OCI-LY1 (cell line): Measurements from ENCODE around the gene PSMA8.
"Not testable (repeated sequence)": the region's sequence is repeated elsewhere in the genome, so short reads cannot be mapped to it uniquely, and the experiment has no call there.

Experiments used
- H2AFZ ChIP-seq: fragments of 200-600 bp; sonication (generic), shearing (Covaris generic); 2 replicates; pipeline ENCODE4 v1.6.0; 2014; ENCODE audit warnings: antibody characterized with exemption, mild to moderate bottlenecking, low read length
- H3F3A ChIP-seq: fragments of 200-600 bp; sonication (generic), shearing (Covaris generic); 2 replicates; pipeline ENCODE4 v1.6.0; 2014; ENCODE audit warnings: mild to moderate bottlenecking, antibody characterized with exemption, low read length, moderate library complexity; ENCODE audit not compliant: insufficient read depth
- H3K27ac ChIP-seq: fragments of 200-600 bp; sonication (generic); 2 replicates; pipeline ENCODE4 v1.5.1; 2014; ENCODE audit warnings: low read length, mixed run types, mild to moderate bottlenecking, low read depth; ENCODE audit not compliant: poor library complexity, severe bottlenecking
- H3K27me3 ChIP-seq: fragments of 200-600 bp; sonication (generic); 2 replicates; pipeline ENCODE4 v1.6.0; 2014; ENCODE audit warnings: antibody characterized with exemption, mild to moderate bottlenecking, low read length, moderate library complexity; ENCODE audit not compliant: insufficient read depth
- H3K36me3 ChIP-seq: fragments of 200-600 bp; sonication (generic); 2 replicates; pipeline ENCODE4 v1.6.1; 2014; ENCODE audit warnings: mild to moderate bottlenecking, antibody characterized with exemption, low read length, moderate library complexity, mixed read lengths; ENCODE audit not compliant: insufficient read depth
- H3K4me1 ChIP-seq: fragments of 200-600 bp; sonication (generic); 2 replicates; pipeline ENCODE4 v1.5.1; 2014; ENCODE audit warnings: mild to moderate bottlenecking, low read length, moderate library complexity; ENCODE audit not compliant: insufficient read depth, severe bottlenecking
- H3K4me2 ChIP-seq: fragments of 200-600 bp; sonication (generic), shearing (Covaris generic); 2 replicates; pipeline ENCODE4 v1.6.1; 2014; ENCODE audit warnings: low read length
- H3K4me3 ChIP-seq: fragments of 200-600 bp; sonication (generic); 2 replicates; pipeline ENCODE4 v1.5.1; 2014; ENCODE audit warnings: low read length, low read depth, mild to moderate bottlenecking, mixed read lengths; ENCODE audit not compliant: poor library complexity, severe bottlenecking
- H3K79me2 ChIP-seq: fragments of 200-600 bp; shearing (Covaris generic); 2 replicates; pipeline ENCODE4 v1.6.1; 2016; ENCODE audit warnings: mixed run types, low read length, mixed read lengths; ENCODE audit not compliant: insufficient read depth
- H3K9ac ChIP-seq: fragments of 200-600 bp; sonication (generic), shearing (Covaris generic); 2 replicates; pipeline ENCODE4 v1.6.1; 2014; ENCODE audit warnings: mild to moderate bottlenecking, low read length, mixed read lengths
- H3K9me2 ChIP-seq: fragments of 200-600 bp; sonication (generic), shearing (Covaris generic); 2 replicates; pipeline ENCODE4 v1.6.1; 2014; ENCODE audit warnings: low read depth, mild to moderate bottlenecking, low read length, mixed read lengths
- H3K9me3 ChIP-seq: fragments of 200-600 bp; shearing (Covaris generic); 2 replicates; pipeline ENCODE4 v1.6.1; 2014; ENCODE audit warnings: low read length, mixed read lengths
- H4K20me1 ChIP-seq: fragments of 200-600 bp; sonication (generic), shearing (Covaris generic); 2 replicates; pipeline ENCODE4 v1.6.0; 2016; ENCODE audit warnings: mild to moderate bottlenecking, low read length; ENCODE audit not compliant: insufficient read depth
- EZH2 ChIP-seq: fragments of 200-600 bp; sonication (generic), shearing (Covaris generic); IDR thresholded peaks from 2 replicates; pipeline ENCODE4 v1.8.0; 2017; ENCODE audit warnings: borderline replicate concordance, mixed run types, mild to moderate bottlenecking, antibody characterized with exemption, low read length, moderate library complexity, mixed read lengths
- TF ChIP-seq, protein P1 (sequence below): fragments of 200-600 bp; sonication (generic), shearing (Covaris generic); IDR thresholded peaks from 2 replicates; pipeline ENCODE4 v1.5.1; 2017; ENCODE audit warnings: mild to moderate bottlenecking, antibody characterized with exemption, low read length, moderate library complexity, mixed read lengths

Gene PSMA8

DNA sequence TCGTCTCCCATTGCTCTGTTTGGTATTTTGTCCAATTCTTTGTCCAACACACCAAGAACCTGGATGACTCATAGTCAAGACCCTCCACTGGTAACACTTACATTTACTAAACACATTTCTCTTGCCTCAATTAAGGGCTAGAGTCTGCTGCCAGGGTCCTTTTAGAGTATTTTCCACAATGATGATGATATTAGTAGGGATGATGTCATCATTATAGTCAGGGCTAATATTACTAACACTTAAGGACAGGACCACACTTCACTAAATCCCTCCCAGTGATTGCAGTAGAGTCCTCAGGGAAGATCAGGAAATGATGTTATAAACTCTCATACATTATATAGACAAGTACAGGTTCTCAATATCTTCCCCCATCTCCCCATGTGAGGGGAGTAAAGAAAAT is 29.6 kb upstream of the PSMA8 start:
- no peak overlapping the region for H2AFZ ChIP-seq

DNA sequence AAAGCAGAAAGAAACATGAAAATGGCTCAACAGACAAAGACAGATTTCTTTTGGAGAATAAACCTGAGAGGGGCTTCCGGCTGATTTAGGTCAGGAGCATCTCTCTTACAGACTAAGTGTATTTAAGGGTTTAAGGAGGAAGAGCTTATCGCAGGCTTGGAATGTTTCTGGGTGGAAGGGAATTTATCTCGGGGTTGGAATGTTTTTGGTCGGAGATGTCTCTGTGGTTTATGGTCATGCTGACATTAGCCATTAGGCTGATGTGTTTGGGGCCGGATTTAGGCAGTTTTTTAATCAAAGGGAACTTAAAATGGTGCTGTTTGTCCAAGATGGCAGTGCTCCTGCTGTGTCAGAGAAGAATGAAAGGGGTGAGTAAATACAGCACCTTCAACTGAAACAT is 14.4 kb upstream of the PSMA8 start:
- no peaks in the 10 kb centered on the region for H3F3A ChIP-seq
- TF ChIP-seq, protein P1, sequence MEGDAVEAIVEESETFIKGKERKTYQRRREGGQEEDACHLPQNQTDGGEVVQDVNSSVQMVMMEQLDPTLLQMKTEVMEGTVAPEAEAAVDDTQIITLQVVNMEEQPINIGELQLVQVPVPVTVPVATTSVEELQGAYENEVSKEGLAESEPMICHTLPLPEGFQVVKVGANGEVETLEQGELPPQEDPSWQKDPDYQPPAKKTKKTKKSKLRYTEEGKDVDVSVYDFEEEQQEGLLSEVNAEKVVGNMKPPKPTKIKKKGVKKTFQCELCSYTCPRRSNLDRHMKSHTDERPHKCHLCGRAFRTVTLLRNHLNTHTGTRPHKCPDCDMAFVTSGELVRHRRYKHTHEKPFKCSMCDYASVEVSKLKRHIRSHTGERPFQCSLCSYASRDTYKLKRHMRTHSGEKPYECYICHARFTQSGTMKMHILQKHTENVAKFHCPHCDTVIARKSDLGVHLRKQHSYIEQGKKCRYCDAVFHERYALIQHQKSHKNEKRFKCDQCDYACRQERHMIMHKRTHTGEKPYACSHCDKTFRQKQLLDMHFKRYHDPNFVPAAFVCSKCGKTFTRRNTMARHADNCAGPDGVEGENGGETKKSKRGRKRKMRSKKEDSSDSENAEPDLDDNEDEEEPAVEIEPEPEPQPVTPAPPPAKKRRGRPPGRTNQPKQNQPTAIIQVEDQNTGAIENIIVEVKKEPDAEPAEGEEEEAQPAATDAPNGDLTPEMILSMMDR: no peak
- TF ChIP-seq EZH2: no peak
- no peak overlapping the region for H3K9ac ChIP-seq
- 0 out of 2 replicates have a peak, but pooled peaks cover 2% of the 10 kb centered on the region for H3K9me3 ChIP-seq
- no peaks in the 10 kb centered on the region for H3K4me1 ChIP-seq
- H3K36me3 ChIP-seq: no peaks in the 10 kb centered on the region
- no peaks in the 10 kb centered on the region for H3K79me2 ChIP-seq
- H3K27me3 ChIP-seq: no peaks in the 10 kb centered on the region
- H3K4me3 ChIP-seq: no peak overlapping the region
- no peaks in the 10 kb centered on the region for H4K20me1 ChIP-seq
- H3K27ac ChIP-seq: no peak overlapping the region
- H3K4me2 ChIP-seq: no peak overlapping the region
- no peak overlapping the region for H2AFZ ChIP-seq
- H3K9me2 ChIP-seq: no peaks in the 10 kb centered on the region

More for the DNA sequence above, 29.6 kb upstream of the PSMA8 start:
- Histone ChIP-seq H3K79me2 (no peaks in the 10 kb centered on the region), H3K9me2 (no peaks in the 10 kb centered on the region), H3K4me1 (no peaks in the 10 kb centered on the region), H3K36me3 (no peaks in the 10 kb centered on the region), H4K20me1 (no peaks in the 10 kb centered on the region), H3K27ac (no peak overlapping the region), H3K4me2 (no peak overlapping the region), H3K4me3 (no peak overlapping the region), H3K27me3 (no peaks in the 10 kb centered on the region), H3K9ac (no peak overlapping the region), H3F3A (no peaks in the 10 kb centered on the region), H3K9me3 (0 out of 2 replicates have a peak, but pooled peaks cover 4% of the 10 kb centered on the region)
- TF ChIP-seq, protein P1: no peak
- no peak for TF ChIP-seq EZH2

DNA sequence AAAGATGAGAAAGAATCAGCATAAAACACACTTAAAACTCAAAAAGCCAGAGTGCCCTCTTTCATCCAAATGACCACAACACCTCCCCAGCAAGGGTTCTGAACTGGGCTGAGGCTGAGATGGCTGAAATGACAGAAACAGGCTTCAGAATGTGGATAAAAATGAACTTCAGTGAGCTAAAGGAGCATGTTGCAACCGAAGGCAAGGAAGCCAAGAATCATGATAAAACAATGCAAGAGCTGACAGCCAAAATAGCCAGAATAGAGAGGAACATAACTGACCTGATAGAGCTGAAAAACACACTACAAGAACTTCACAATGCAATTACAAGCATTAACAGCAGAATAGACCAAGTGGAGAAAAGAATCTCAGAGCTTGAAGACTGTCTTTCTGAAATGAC is 12.2 kb upstream of the PSMA8 start:
- Histone ChIP-seq H3K9me2 (no peaks in the 10 kb centered on the region), H2AFZ (no peak overlapping the region), H3K27ac (no peak overlapping the region), H3K9me3 (no peaks in the 10 kb centered on the region), H3K36me3 (no peaks in the 10 kb centered on the region), H3F3A (no peaks in the 10 kb centered on the region), H3K4me3 (no peak overlapping the region), H4K20me1 (no peaks in the 10 kb centered on the region), H3K9ac (no peak overlapping the region), H3K27me3 (no peaks in the 10 kb centered on the region), H3K4me2 (no peak overlapping the region), H3K79me2 (no peaks in the 10 kb centered on the region), H3K4me1 (peaks cover 9% of the 10 kb centered on the region)
- TF ChIP-seq, protein P1: no peak
- no peak for TF ChIP-seq EZH2

DNA sequence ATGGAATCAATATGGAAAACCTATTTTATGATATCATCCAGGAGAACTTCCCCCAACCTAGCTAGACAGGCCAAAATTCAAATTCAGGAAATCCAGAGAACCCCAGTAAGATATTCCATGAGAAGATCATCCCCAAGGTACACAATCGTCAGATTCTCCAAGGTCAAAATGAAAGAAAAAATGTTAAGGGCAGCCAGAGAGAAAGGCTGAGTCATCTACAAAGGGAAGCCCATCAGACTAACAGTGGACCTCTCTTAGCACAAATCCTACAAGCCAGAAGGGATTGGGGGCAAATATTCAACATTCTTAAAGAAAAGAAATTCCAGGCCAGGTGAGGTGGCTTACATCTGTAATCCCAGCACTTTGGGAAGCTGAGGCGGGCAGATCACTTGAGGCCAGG is 11.7 kb upstream of the PSMA8 start:
- not testable (repeated sequence) for H3K9me2 ChIP-seq, H3F3A ChIP-seq, H4K20me1 ChIP-seq, H3K27ac ChIP-seq, H3K9ac ChIP-seq, H2AFZ ChIP-seq, H3K9me3 ChIP-seq, H3K79me2 ChIP-seq, H3K27me3 ChIP-seq, H3K4me2 ChIP-seq, H3K36me3 ChIP-seq, H3K4me1 ChIP-seq, H3K4me3 ChIP-seq
